ENCODE results near the gene PDS5B. TPM values are rescaled to one million over a fixed set of nuclear protein-coding genes. Genes with fewer than 3 reads are reported as not detected.

The PDS5B gene
- total RNA-seq, 4 donors from 2014 or later = 18.0 to 27.3 (median 21.2) TPM

- TF ChIP-seq CTCF (IDR thresholded peaks at IDR 0.05 in 4 of 5, conservative IDR thresholded peaks at IDR 0.05 in 1 of 5) (no peak), POLR2A (IDR thresholded peaks at IDR 0.05) (no peak)
- Histone ChIP-seq H3K27ac (no peak overlapping the region), H3K4me3 (no peak overlapping the region), H3K4me1 (no peaks in the 10 kb centered on the region), H3K9me3 (no peaks in the 10 kb centered on the region), H3K27me3 (no peaks in the 10 kb centered on the region), H3K36me3 (no peaks in the 10 kb centered on the region)
- in situ Hi-C loops (cut with MboI; ENCODE audit: low sequenced_read_pairs in 4 of 4) (no loop called here), intact Hi-C loops (cut with DNase I; ENCODE audit: low total_unique reads) (no loop called here)
- no peak for ATAC-seq
- DNase-seq = no peak
These were observed 204.5 kb downstream of the PDS5B start for GRCh38 chr13:32790731-32791130.

GRCh38 chr13:32791545-32792172 is 205.4 kb downstream of the PDS5B start:
- DNase-seq (no peak), ATAC-seq (no peak)
- Histone ChIP-seq H3K4me3 (no peak overlapping the region), H3K9me3 (no peaks in the 10 kb centered on the region), H3K4me1 (no peaks in the 10 kb centered on the region), H3K27ac (no peak overlapping the region), H3K27me3 (no peaks in the 10 kb centered on the region), H3K36me3 (no peaks in the 10 kb centered on the region)
- intact Hi-C loops (cut with DNase I; ENCODE audit: low total_unique reads) = no loop called here
- TF ChIP-seq POLR2A (IDR thresholded peaks at IDR 0.05) = no peak
- no peak for TF ChIP-seq CTCF (IDR thresholded peaks at IDR 0.05 in 4 of 5, conservative IDR thresholded peaks at IDR 0.05 in 1 of 5)
- in situ Hi-C loops (cut with MboI; ENCODE audit: low sequenced_read_pairs in 4 of 4) = no loop called here

GRCh38 chr13:32796754-32797153 is 210.5 kb downstream of the PDS5B start:
- Histone ChIP-seq H3K4me3 (no peak overlapping the region), H3K4me1 (no peaks in the 10 kb centered on the region), H3K9me3 (no peaks in the 10 kb centered on the region), H3K36me3 (no peaks in the 10 kb centered on the region), H3K27ac (no peak overlapping the region), H3K27me3 (no peaks in the 10 kb centered on the region)
- in situ Hi-C loops (cut with MboI; ENCODE audit: low sequenced_read_pairs in 4 of 4) (no loop called here), intact Hi-C loops (cut with DNase I; ENCODE audit: low total_unique reads) (no loop called here)
- ATAC-seq (no peak), DNase-seq (no peak)
- TF ChIP-seq CTCF (IDR thresholded peaks at IDR 0.05 in 4 of 5, conservative IDR thresholded peaks at IDR 0.05 in 1 of 5) = no peak
- no peak for TF ChIP-seq POLR2A (IDR thresholded peaks at IDR 0.05)

DNA sequence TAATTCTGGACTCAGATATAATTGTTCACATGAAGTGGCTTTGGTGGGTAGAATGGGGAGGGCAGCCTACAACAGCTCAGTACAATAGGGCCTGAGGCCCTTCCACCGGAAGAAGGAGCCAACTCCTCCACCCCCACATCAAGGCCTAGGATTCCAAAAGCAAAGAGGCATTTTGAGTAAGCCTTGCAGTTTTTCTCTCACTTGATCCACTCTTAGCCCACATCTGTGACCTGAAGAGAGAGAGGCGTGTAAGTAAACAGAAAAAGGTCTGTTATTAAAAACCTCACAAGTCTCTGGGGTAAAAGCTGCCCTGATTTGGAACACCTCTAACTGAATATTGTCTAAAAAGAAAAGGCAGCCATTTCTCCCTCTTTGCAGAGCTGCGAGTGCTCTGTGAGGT is 215.9 kb downstream of the PDS5B start:
- Histone ChIP-seq H3K4me3 (no peak overlapping the region), H3K27ac (no peak overlapping the region), H3K36me3 (no peaks in the 10 kb centered on the region), H3K27me3 (no peaks in the 10 kb centered on the region), H3K9me3 (no peaks in the 10 kb centered on the region), H3K4me1 (no peaks in the 10 kb centered on the region)
- ATAC-seq = no peak
- intact Hi-C loops (cut with DNase I; ENCODE audit: low total_unique reads) = no loop called here
- DNase-seq = no peak
- in situ Hi-C loops (cut with MboI; ENCODE audit: low sequenced_read_pairs in 4 of 4) = no loop called here
- TF ChIP-seq CTCF (IDR thresholded peaks at IDR 0.05 in 4 of 5, conservative IDR thresholded peaks at IDR 0.05 in 1 of 5) (no peak), POLR2A (IDR thresholded peaks at IDR 0.05) (no peak)

GRCh38 chr13:32804673-32805230 is 218.5 kb downstream of the PDS5B start:
- DNase-seq = no peak
- TF ChIP-seq POLR2A (IDR thresholded peaks at IDR 0.05) (no peak), CTCF (IDR thresholded peaks at IDR 0.05 in 4 of 5, conservative IDR thresholded peaks at IDR 0.05 in 1 of 5) (no peak)
- no peak overlapping the region for H3K27ac ChIP-seq
- H3K27me3 ChIP-seq = no peaks in the 10 kb centered on the region
- intact Hi-C loops (cut with DNase I; ENCODE audit: low total_unique reads) = no loop called here
- no peaks in the 10 kb centered on the region for H3K4me1 ChIP-seq
- in situ Hi-C loops (cut with MboI; ENCODE audit: low sequenced_read_pairs in 4 of 4) = no loop called here
- ATAC-seq = no peak
- H3K36me3 ChIP-seq = no peaks in the 10 kb centered on the region
- no peak overlapping the region for H3K4me3 ChIP-seq
- no peaks in the 10 kb centered on the region for H3K9me3 ChIP-seq

All from gastrocnemius medialis (tissue), 4 donors.